Liver (tissue), 3 donors: ENCODE measurements around the gene LRTM1.

Experiments used
- ATF3 ChIP-seq: IDR thresholded peaks from 2 replicates; pipeline ENCODE4 v1.6.1; 2016; ENCODE audit warnings: antibody characterized with exemption
- CTCF ChIP-seq: fragments of 150-350 bp; IDR thresholded peaks from 2 replicates; pipeline ENCODE4 v1.5.1; 2017; ENCODE audit warnings: improper control_type of control experiment, low read depth, low read length; ENCODE audit not compliant: missing input control
- EGR1 ChIP-seq, 2 donors: IDR thresholded peaks; 2 replicates each; pipeline ENCODE4 v1.6.1; 2016 to 2018; ENCODE audit warnings: antibody characterized with exemption in 2 of 2, low read depth in 2 of 2
- HNF4G ChIP-seq: IDR thresholded peaks from 2 replicates; pipeline ENCODE4 v1.6.1; 2016; ENCODE audit warnings: antibody characterized with exemption
- NR2F2 ChIP-seq: IDR thresholded peaks from 2 replicates; pipeline ENCODE4 v1.6.1; 2016; ENCODE audit warnings: antibody characterized with exemption
- RAD21 ChIP-seq, 2 donors: IDR thresholded peaks; 2 replicates each; pipeline ENCODE4 v1.6.1; 2016; ENCODE audit warnings: antibody characterized with exemption in 2 of 2, mild to moderate bottlenecking in 2 of 2
- RXRA ChIP-seq, 2 donors: IDR thresholded peaks; 2 replicates each; pipeline ENCODE4 v1.6.1; 2017 to 2018; ENCODE audit warnings: antibody characterized with exemption in 2 of 2, mild to moderate bottlenecking in 1 of 2
- SP1 ChIP-seq: IDR thresholded peaks from 2 replicates; pipeline ENCODE4 v1.6.1; 2018; ENCODE audit warnings: antibody characterized with exemption, mild to moderate bottlenecking
- TAF1 ChIP-seq: conservative IDR thresholded peaks from 2 replicates; pipeline ENCODE4 v1.6.1; 2016; ENCODE audit warnings: antibody characterized with exemption, mild to moderate bottlenecking
- ZBTB33 ChIP-seq: IDR thresholded peaks from 2 replicates; pipeline ENCODE4 v1.6.1; 2016; ENCODE audit warnings: antibody characterized with exemption
- TF ChIP-seq, protein P1 (sequence below): IDR thresholded peaks from 2 replicates; pipeline ENCODE4 v1.6.1; 2016; ENCODE audit warnings: antibody characterized with exemption
- donor health status: healthy.
- donor health status: healthy.

GRCh38 chr3:54962200-54962599 lies 34.3 kb upstream of the LRTM1 start:
- TF ChIP-seq EGR1 (IDR thresholded peaks at IDR 0.05; ENCODE audit: low read depth in 2 of 2) (no peak), CTCF (no peak), RAD21 (IDR thresholded peaks at IDR 0.05) (no peak), ZBTB33 (no peak), SP1 (no peak), NR2F2 (no peak), RXRA (IDR thresholded peaks at IDR 0.05) (no peak), HNF4G (no peak), TAF1 (no peak), ATF3 (no peak)
- TF ChIP-seq, protein P1, sequence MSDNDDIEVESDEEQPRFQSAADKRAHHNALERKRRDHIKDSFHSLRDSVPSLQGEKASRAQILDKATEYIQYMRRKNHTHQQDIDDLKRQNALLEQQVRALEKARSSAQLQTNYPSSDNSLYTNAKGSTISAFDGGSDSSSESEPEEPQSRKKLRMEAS, result no peak
